Fibroblast of skin of right quadriceps (primary cell): Measurements from ENCODE around the gene PRRG4.
"Not testable (repeated sequence)": the region's sequence is repeated elsewhere in the genome, so short reads cannot be mapped to it uniquely, and the experiment has no call there.

ENCODE experiments used
- DNase-seq: peaks from one replicate; pipeline ENCODE4 v3.0.0-alpha.2; 2013

The PRRG4 gene

DNA sequence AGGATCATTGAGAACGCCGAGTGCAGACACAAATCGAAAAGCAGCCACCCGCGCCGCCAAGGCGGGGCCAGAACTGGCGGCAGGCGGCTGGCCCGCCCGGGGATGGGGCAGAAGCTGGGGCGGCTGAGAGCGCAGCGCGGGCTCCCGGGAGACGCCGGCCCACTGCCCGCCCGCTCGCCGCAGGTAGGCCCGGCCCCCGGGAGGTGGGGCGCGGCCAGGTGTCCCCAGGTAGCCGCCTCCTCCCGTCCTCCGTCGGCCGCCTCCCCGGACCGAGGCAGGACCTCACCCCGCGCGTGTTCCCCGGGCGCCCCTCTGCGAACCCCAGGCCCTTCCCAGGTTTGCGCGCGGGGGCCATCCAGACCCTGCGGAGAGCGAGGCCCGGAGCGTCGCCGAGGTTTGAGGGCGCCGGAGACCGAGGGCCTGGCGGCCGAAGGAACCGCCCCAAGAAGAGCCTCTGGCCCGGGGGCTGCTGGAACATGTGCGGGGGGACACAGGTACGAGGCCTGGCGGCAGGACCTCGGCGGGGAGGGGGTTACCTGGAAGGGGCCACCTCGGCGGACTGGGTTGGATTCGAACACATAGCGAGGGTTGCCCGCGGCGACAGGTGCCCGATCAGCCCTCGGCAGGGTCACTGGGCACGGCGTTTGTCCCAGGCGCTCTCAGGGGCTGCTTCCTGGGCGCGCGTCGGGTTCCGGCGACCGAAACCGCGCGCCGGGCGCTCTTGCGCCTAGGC lies at the start of gene PRRG4:
TSS of gene PRRG4 (plus strand) at position 248 of the 733 bp plus-strand sequence. CDS start 603 bp downstream, outside the sequence.
- DNase-seq = peak; percentile 6

DNA sequence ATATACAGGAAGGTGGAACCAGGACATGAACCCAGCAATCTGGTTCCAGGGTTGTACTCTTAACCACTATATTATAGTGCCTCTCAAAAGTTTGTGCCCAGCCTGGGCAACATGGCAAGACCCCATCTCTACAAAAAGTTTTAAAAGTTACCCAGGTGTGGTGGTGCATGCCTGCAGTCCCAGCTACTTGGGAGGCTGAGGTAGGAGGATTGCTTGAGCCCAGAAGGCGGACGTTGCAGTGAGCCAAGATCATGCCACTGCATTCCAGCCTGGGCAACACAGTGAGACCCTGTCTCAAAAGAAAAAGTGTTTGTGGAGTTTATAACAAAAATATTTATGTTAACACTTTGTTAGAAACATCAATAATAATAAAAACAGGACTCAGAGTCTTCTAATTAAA lies 48.9 kb upstream of the PRRG4 start:
- not testable (repeated sequence) for DNase-seq

DNA sequence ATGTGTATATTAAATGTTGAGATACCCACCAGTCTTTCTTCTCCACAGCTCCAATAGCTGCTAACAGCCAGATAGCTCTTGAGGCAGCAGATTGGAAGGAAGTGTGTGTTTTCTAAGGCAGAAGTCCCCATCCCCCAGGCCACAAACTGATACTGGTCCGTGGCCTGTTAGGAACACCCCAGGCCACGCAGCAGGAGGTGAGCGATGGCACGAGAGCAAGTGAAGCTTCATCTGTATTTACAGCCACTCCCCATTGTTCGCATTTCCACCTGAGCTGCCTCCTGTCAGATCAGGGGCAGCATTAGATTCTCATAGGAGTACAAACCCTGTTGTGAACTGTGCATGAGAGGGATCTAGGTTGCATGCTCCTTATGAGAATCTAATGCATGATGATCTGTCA lies 48.0 kb upstream of the PRRG4 start:
- no peak for DNase-seq

DNA sequence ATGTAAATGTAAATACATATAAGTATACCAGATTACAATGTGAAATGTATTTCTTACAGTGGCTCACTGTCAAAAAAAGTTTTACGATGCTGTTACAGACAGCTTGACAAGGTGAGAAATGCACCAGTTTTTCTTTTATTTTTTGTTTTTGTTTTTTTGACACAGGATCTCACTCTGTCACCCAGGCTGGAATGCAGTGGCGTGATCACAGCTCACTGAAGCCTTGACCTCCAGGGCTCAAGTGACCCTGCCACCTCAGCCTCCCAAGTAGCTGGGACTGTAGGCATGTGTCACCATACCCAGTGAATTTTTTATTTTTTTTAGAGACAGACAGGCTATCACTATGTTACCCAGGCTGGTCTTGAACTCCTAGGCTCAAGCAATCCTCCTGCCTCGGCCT lies 44.5 kb upstream of the PRRG4 start:
- DNase-seq = no peak

DNA sequence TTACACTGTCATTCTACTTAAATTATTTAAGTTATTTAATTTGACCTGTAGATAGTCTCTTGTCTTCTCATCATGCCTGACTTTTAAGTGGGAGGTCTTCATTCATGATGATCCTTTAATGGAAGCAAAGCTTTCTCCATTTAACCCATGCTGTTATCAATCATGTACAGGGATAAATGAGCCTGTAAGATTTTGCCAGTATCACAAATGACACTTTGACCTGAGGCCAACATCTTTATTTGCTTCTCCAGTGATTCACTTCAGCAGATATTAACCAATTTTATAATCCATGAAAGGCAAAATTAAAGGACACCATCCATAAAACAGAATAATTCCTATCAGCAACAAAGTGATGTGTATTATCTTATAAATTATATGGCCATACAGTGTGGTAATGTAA lies 42.9 kb upstream of the PRRG4 start:
- no peak for DNase-seq

DNA sequence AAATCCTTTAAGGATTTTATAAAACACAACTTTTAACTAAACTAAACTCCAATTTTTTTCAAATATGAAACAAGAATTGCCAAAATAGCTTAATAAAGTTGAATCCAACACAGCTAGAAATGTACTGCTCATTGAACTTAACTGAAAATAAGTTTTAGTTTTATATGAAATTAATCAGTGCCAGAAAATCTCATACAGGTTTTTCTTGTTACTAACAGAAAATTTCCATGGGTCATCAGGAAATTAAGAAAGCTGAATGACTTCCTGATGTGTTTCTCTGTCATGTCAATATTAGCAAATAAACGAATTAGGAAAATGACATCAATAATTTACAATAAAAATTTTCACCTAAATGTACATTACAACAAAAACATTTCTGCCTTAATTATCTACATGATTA lies 38.8 kb upstream of the PRRG4 start:
- no peak for DNase-seq

DNA sequence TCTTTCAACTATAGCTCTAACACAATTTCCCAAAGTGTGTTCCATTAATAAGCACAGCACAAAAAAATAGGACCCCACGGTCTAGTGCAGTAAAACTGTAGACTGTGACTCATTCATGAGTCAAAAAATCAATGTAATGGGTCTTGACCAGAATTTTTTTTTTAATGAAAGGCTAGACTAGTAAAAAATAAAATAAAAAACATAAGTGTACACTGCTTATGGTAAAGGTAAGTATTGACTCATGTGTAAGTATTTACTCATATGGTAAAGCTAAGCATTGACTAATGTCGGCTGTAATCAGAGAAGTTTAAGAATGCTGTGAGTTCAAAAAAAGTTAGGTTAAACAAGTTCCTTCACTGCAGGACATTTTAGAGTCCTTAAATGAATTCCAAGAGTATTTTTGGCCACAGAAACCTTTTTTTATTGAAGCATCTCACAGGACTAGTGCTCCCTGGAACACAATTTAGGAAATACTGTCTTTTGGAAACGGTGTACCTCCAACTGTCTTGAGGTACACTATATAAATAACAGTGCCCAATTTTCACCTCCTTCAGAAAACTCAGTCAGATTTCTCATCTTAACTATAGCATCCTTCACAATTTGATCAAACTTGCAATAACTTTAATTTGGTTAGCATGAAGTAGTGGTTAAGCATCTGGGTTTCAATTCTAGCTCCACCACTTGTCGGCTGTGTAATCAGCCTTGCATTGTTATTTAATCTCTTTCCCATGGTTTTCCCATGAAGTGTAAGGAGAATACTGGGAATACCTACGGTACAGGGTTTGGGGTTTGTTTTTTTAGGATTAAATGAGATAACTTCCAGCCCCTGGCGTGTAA lies 37.4 kb upstream of the PRRG4 start:
- no peak for DNase-seq

DNA sequence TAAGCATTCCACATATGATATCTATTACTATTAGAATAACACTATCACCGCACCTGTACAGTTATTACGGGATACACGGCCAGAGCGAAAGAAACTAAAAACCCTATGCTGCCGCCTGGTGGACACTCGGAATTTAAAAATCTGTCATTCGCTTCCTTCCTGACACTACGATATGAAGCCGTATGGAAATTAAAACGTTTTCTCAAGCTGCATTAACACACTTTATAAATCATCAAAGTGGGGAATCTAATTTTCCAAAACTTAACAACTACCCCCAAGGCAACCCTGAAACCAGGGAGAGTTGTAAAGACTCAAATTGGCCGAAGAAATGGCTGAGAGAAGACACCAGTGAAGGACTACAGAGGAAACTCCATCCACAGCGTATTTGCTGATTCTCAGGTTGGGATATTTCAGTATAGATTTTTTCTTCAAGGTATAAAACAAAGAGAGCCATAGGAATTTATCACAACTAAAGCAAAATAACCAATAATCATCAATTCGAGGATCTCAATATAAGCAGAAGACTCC lies 36.7 kb upstream of the PRRG4 start:
- DNase-seq = peak; percentile 27

DNA sequence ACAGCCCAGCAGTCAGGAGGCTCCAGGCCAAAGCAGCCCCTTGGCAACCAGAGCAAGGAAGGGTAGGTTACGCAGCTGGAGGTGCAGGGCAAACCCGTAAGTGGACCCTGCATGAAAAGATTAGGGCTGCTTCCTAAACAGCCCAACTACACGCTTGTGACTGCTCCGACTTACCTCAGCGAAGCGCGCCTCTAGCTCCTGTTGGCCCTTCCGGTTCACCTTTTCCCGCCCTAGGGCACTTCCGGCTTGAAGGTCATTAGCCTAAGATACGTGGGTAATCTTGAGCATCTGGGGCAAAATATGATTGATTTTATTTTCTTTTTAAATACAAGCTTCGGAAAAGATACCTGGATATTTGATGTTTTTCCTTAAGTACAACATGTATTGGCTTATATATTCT lies 35.3 kb upstream of the PRRG4 start, which contains the start of gene CCDC73:
TSS of gene CCDC73 (minus strand) at position 224 of the 400 bp plus-strand sequence. CDS start 34,419 bp downstream, outside the sequence.
- no peak for DNase-seq

DNA sequence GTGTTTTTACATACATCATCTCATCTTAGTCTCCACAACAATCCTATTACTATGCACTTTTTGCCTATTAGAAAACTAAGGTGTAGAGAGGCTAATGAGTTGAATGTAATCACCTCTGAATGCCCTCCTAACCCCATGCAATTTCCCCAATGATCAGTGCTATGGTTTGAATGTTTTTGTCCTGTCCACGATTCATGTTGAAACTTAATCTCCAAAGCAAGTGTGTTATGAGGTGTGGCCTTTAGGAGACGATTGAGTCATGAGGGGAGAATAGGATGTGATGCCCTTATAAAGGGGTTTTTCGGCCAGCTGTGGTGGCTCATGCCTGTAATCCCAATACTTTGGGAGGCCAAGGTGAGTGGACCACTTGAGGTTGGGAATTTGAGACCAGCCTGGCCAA lies 33.3 kb upstream of the PRRG4 start:
- DNase-seq = no peak

DNA sequence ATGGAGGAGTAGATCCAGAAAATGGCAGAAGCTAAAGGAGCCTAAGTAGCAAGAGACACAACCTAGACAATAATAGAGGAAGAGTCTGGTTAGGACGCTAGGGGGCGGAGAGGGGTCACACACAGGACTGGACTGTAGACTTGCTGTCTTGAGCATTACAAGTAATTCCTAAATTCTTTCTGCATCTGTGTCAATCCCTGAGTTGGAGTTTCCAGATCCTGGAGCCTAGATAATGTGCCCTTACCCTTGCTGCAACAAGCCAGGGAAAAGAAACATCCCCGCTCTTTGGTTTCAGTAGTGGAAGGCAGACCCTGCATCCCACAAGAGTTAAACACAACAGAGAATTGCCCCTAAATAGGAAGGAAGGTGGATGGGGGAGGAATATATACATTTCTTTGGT lies 20.4 kb upstream of the PRRG4 start:
- DNase-seq = peak; percentile 49

DNA sequence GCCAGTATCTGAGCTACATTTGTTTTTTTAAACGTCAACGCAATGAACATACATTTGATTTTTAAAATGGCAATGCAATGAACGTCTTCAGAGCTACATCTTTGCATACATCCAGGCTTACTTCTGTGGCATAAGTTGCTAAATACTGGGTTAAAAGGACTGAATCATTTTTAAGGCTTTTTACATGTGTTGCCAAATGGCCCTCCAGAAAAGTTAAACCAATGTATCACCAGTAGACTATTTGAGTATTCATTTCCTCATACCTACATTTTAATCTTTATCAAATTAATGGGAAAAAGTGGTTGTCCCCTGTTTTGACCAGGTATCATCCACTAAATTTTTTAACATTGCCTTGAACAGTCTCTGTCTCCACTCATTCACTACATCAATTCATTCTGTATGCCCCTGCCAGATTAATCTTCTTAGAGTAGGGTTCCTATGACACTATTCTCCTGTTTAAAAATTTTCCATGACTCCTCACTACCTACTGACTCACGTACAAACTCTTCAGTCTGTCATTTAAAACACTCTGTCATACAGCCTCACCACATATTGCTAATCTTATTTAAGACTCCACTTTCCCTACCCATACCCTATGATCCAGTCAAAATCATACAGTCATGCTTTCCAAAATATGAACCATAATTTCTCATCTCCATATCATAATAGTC lies 12.4 kb upstream of the PRRG4 start:
- DNase-seq = peak; percentile 5

DNA sequence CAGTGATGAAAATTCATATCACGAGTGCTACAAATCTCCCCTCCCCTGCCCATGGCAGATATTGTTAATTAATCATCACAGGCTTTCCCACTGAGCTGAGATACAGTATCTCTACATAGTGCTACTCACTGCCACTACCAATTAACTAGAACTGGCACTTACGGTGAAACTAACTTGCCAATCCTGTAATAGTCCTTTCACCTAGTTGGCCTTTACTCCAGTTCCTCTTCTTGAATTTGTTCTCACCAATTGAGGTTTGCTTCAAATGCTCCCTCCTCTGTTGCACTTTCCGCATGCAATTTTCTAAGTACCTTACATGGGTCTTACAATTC lies 11.9 kb upstream of the PRRG4 start:
- no peak for DNase-seq

DNA sequence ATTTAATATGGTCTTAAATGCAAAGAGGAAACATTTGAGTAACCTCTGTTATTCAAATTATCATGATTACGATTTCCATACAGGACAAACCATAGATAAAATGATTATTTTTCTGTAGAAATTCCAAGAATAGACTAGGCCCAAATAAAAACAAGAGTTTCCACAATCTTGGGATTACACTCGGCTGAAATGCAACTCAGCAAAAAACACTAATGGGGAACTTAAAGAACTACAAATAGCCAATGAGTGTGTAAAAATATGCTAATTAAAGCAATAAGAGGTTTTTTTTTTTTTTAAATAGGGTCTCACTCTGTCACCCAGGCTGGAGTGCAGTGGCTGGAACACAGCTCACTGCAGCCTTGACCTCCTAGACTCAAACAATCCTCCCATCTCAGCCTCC lies 10.5 kb upstream of the PRRG4 start:
- DNase-seq = no peak

DNA sequence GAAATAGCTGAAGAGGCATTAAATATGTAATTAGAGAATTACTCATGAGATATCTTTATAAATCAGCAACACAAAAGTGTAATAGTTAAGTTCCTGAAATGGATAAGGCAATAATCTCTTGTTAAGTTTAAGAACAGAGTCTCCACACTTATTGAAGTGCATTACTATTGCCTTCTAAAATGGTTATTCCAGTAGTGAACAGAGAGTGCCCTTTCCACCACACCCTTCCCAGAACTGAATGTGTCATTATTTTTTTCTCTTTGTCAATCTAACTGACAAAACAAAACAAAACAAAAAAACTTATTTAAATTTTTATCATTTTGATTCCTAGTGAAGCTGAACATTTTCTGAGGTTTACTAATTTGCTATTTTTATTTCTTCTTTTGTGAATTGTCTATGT lies 9.2 kb upstream of the PRRG4 start:
- DNase-seq = no peak

DNA sequence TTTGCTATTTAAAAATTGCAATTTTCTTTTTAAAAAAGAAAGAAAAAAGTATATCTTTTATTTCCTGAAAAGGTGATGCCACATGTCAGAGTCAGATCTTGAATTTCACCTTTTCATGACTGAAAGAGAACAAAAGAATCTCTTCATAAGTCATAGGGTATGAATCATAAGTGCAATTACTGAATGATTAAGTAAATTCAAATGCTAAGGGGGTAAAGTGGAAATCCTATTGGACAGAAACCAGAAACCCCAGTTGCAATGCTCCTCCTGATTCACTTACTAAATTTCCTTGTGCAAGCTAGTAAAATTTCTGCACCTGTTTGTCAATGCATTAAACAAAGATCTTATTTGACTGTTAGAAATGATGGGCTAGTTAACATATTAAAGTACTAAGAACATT lies 8.2 kb upstream of the PRRG4 start:
- peak; percentile 6 for DNase-seq

DNA sequence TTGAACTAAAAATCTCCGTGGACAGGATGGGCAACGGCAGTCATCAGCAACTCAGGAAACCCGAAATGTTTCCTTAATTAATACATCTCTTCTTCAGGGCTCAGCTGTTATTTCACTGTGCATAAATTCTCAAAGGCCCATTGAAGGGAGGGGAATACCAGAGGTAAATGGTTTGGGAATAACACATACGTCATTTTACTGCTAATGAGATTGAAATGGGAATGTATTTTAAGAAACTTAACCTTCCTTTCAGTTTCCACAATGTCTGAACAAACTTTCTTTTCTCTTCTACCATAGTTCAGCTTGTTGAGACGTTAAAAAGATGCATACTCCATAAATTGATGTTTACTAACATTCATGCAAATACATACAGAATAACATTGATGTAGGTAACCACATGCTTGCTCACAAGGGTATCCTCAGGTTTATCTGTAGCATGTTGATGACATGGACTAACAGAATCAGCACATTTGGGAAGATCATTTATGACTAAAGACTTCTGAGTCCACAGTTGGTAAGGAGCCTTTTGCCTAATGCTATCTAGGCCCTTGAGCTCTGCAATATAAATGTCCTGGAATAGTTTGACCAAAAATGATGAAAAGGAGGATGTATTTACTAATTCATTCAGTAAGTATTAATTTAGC lies 7.7 kb upstream of the PRRG4 start:
- no peak for DNase-seq

DNA sequence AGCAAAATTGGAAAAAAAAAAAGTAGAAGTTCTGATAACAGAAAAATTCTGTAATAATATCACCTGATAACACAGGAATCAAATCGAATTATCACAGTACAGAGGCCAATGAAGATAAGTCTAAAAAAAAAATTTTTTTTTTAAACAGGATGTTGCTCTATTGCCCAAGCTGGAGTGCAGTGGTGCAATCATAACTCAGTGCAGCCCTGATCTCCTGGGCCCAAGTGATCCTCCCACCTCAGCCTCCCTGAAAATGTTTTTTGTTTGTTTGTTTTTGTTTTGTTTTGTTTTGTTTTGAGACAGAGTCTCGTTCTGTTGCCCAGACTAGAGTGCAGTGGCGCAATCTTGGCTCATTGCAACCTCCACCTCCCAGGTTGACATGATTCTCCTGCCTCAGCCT lies 6.1 kb upstream of the PRRG4 start:
- DNase-seq = not testable (repeated sequence)

DNA sequence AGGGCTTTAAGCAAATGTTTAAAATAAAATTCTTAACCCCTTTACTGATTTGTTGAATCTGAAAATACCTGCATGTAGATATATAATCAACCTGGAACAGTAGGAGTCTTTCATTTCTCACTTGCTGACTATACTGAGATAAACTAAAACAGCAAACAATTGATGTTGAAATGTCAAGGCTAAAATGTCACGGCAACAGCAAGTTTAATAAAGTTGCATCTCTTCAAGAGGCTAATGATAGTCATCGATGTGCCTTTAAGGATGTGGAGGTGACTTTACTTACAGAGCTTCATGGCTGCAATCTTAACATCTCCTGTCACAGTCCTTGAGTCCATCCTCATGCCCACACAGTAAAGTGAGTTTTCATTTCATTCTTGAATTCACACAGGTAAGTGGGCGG lies 3.6 kb upstream of the PRRG4 start:
- no peak for DNase-seq

DNA sequence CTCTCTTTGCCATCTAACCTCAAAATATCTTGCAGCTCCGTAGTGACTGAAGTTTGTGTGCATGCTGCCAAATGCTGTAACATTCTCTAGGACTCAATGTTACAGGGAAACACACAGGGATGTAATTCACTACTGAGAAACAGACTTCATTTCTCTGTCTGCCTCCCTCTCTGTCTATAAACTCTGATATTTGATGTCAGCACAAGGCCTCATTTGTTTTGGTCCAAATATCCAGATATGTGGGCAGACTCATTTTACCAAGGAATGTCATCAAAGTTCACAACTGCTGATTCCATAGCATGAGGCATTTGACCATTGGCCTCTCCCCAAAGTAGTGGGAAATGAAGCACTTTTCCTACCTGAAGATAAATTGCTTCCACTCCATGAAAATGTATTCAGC lies 2.5 kb upstream of the PRRG4 start:
- DNase-seq = no peak

DNA sequence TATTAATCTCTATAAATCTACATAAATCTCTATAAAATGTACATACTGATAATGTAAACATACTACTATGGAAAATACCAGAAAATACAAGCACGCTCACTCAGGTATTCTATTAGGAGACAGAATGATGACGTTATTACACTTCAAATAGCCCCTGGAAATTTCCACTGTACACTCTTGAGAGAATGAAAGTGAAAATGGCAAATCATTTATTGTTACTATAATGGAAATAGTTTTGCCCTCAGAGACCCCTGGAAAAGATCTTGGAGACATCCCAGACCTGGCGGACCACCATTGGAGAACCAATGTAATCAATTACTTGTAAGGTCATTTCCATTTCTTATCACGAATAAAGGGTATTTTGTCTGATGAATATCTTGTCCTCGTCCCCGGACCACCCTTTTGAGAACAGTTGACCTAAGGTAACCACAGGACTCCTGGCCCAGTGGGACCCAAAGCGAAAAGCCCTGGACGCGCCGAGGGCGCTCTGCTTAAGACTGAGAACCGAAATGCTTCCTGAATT lies 509 bp upstream of the PRRG4 start:
- DNase-seq = no peak

DNA sequence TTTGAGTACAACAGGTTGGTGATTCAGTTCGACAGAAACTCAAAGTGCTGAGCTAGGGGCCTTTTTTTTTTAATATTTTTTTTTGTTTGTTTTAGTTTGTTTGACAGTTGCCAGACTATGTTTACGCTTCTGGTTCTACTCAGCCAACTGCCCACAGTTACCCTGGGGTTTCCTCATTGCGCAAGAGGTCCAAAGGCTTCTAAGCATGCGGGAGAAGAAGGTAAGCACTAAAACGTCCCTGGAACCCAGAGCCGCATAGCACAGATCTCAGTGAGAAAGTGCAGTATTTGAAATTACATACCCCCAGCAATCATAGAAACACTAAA lies 649 bp downstream of the PRRG4 start:
- no peak for DNase-seq

DNA sequence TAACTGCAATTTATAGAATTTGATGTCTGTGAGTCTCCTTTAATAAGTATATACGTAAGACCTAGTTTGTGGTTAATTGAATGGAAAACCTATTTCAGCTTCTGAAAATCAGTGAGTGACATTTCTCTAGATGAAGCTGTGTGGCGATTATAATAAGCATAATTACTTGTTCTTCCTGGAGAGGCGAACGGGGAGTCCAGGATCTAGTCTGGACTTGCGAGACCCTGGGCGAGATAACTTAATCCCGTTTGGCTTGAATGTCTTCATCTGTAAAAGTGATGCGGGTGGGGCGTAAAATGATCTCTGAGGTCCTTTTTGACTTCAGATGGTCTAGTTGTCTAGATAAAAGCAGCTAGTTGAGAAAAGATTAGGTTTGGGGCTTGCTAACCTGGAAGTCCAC lies 1.1 kb downstream of the PRRG4 start:
- DNase-seq = no peak
